OCI-LY3 (cell line): Measurements from ENCODE around the gene CSPG5.

Experiments
- H2AFZ ChIP-seq: fragments of 200-600, 300-600 bp; shearing (Covaris generic); 2 replicates; pipeline ENCODE4 v1.6.0; 2014; ENCODE audit warnings: antibody characterized with exemption, low read depth, low read length
- H3K27ac ChIP-seq: fragments of 200-600, 300-600 bp; sonication (generic); 2 replicates; pipeline ENCODE4 v1.5.1; 2014; ENCODE audit warnings: mild to moderate bottlenecking, low read length, moderate library complexity, mixed read lengths
- H3K27me3 ChIP-seq: fragments of 200-600, 300-600 bp; sonication (generic); 2 replicates; pipeline ENCODE4 v1.6.1; 2014; ENCODE audit warnings: low read depth, low read length, mixed read lengths
- H3K36me3 ChIP-seq: fragments of 200-600, 300-600 bp; sonication (generic); replicated peaks from 2 replicates; pipeline ENCODE3; 2014; ENCODE audit warnings: low read depth, low read length, mixed read lengths
- H3K4me1 ChIP-seq: fragments of 300-600, 200-600 bp; sonication (generic); 2 replicates; pipeline ENCODE4 v1.6.1; 2014; ENCODE audit warnings: low read length, mixed read lengths
- H3K4me2 ChIP-seq: fragments of 200-600, 300-600 bp; sonication (generic); 2 replicates; pipeline ENCODE4 v1.6.1; 2014; ENCODE audit warnings: low read length, mixed read lengths
- H3K4me3 ChIP-seq: fragments of 300-600, 200-600 bp; sonication (generic); 2 replicates; pipeline ENCODE4 v1.5.1; 2014; ENCODE audit warnings: antibody characterized with exemption, mild to moderate bottlenecking, low read length, moderate library complexity
- H3K79me2 ChIP-seq: fragments of 300-600, 200-600 bp; shearing (Covaris generic); 2 replicates; pipeline ENCODE4 v1.6.1; 2014; ENCODE audit warnings: mild to moderate bottlenecking, low read length, mixed read lengths
- H3K9ac ChIP-seq: fragments of 300-600, 200-600 bp; shearing (Covaris generic); 2 replicates; pipeline ENCODE4 v1.6.0; 2014; ENCODE audit warnings: mild to moderate bottlenecking, low read length, moderate library complexity
- H3K9me3 ChIP-seq: fragments of 200-600, 300-600 bp; shearing (Covaris generic); 2 replicates; pipeline ENCODE4 v1.6.1; 2014; ENCODE audit warnings: low read length, mixed read lengths; ENCODE audit not compliant: insufficient read depth
- H4K20me1 ChIP-seq: fragments of 200-600, 300-600 bp; sonication (generic); 2 replicates; pipeline ENCODE4 v1.6.1; 2016; ENCODE audit warnings: low read length, mixed read lengths; ENCODE audit not compliant: insufficient read depth
- CTCF ChIP-seq: fragments of 200-600, 300-600 bp; sonication (generic); IDR thresholded peaks from 2 replicates; pipeline ENCODE4 v1.5.1; 2014; ENCODE audit warnings: antibody characterized with exemption, low read length, low read depth
- EZH2phosphoT487 ChIP-seq: fragments of 200-600 bp; shearing (Covaris generic); IDR thresholded peaks from 2 replicates; pipeline ENCODE4 v1.6.1; 2018; ENCODE audit warnings: antibody characterized with exemption, mixed run types, low read depth

The CSPG5 gene

GRCh38 chr3:47533481-47533880 is 45.2 kb downstream of the CSPG5 start:
- Histone ChIP-seq H3K79me2 (no peaks in the 10 kb centered on the region), H2AFZ (no peak overlapping the region), H3K4me2 (no peak overlapping the region), H3K9me3 (no peaks in the 10 kb centered on the region), H3K4me3 (no peak overlapping the region), H3K27ac (no peak overlapping the region), H4K20me1 (no peaks in the 10 kb centered on the region), H3K4me1 (peaks cover 8% of the 10 kb centered on the region; the same call in 1 of the 2 replicates), H3K9ac (no peak overlapping the region), H3K36me3 (no peaks in the 10 kb centered on the region), H3K27me3 (no peaks in the 10 kb centered on the region)
- no peak for TF ChIP-seq CTCF
- no peak for TF ChIP-seq EZH2phosphoT487

GRCh38 chr3:47527952-47528725 is 50.5 kb downstream of the CSPG5 start:
- Histone ChIP-seq H3K9me3 (no peaks in the 10 kb centered on the region), H3K79me2 (no peaks in the 10 kb centered on the region), H3K4me1 (no peaks in the 10 kb centered on the region), H3K9ac (no peak overlapping the region), H3K4me2 (no peak overlapping the region), H3K27ac (no peak overlapping the region), H2AFZ (no peak overlapping the region), H4K20me1 (no peaks in the 10 kb centered on the region), H3K4me3 (no peak overlapping the region), H3K27me3 (no peaks in the 10 kb centered on the region), H3K36me3 (no peaks in the 10 kb centered on the region)
- TF ChIP-seq CTCF (no peak), EZH2phosphoT487 (no peak)

- Histone ChIP-seq H3K27ac (no peak overlapping the region), H3K79me2 (no peaks in the 10 kb centered on the region), H3K4me2 (no peak overlapping the region), H4K20me1 (no peaks in the 10 kb centered on the region), H2AFZ (no peak overlapping the region), H3K36me3 (no peaks in the 10 kb centered on the region), H3K27me3 (no peaks in the 10 kb centered on the region), H3K4me3 (no peak overlapping the region), H3K4me1 (peaks cover 5% of the 10 kb centered on the region), H3K9me3 (no peaks in the 10 kb centered on the region), H3K9ac (no peak overlapping the region)
- TF ChIP-seq CTCF (no peak), EZH2phosphoT487 (no peak)
These were observed 53.0 kb downstream of the CSPG5 start for GRCh38 chr3:47525617-47526016.

GRCh38 chr3:47523310-47524073 is 55.2 kb downstream of the CSPG5 start:
- Histone ChIP-seq H3K9me3 (no peaks in the 10 kb centered on the region), H3K27ac (no peak overlapping the region), H4K20me1 (no peaks in the 10 kb centered on the region), H3K4me1 (peaks cover 5% of the 10 kb centered on the region), H3K27me3 (no peaks in the 10 kb centered on the region), H2AFZ (peak overlapping the region; percentile 18; the same call in 1 of the 2 replicates), H3K79me2 (no peaks in the 10 kb centered on the region), H3K36me3 (no peaks in the 10 kb centered on the region), H3K9ac (no peak overlapping the region), H3K4me3 (no peak overlapping the region), H3K4me2 (no peak overlapping the region)
- TF ChIP-seq EZH2phosphoT487 (no peak), CTCF (no peak)
